ENCODE measurements around the gene CENATAC.

Gene CENATAC

DNA sequence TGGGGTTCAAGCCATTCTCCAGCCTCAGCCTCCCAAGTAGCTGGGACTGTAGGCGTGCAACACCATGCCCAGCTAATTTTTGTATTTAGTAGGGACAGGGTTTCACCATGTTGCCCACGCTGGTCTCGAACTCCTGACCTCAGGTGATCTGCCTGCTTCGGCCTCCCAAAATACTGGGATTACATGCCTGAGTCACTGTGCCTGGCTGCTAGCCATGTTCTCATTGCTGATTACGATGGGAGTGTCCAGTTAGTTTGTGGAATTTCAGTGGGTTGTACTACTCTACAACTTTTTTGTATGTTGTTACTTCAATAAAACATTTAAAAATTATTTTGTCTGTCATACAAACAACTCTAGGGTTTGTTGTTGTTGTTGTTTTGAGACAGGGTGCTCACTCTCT is 64.8 kb downstream of the CENATAC start:
- TF ChIP-seq TAF1 (IDR thresholded peaks at IDR 0.05; ENCODE audit: borderline replicate concordance, insufficient read depth, low read length), result no peak
- TF ChIP-seq FOXP2 (optimal IDR thresholded peaks at IDR 0.05; ENCODE audit: borderline replicate concordance, extremely low read depth, extremely low read length, insufficient read depth), result no peak
- TF ChIP-seq POLR2AphosphoS5 (IDR thresholded peaks at IDR 0.05; ENCODE audit: low read depth, low read length), result no peak
- no peak for TF ChIP-seq SIN3A (IDR thresholded peaks at IDR 0.05; ENCODE audit: borderline replicate concordance, insufficient read depth, low read length)
- TF ChIP-seq, protein P1, sequence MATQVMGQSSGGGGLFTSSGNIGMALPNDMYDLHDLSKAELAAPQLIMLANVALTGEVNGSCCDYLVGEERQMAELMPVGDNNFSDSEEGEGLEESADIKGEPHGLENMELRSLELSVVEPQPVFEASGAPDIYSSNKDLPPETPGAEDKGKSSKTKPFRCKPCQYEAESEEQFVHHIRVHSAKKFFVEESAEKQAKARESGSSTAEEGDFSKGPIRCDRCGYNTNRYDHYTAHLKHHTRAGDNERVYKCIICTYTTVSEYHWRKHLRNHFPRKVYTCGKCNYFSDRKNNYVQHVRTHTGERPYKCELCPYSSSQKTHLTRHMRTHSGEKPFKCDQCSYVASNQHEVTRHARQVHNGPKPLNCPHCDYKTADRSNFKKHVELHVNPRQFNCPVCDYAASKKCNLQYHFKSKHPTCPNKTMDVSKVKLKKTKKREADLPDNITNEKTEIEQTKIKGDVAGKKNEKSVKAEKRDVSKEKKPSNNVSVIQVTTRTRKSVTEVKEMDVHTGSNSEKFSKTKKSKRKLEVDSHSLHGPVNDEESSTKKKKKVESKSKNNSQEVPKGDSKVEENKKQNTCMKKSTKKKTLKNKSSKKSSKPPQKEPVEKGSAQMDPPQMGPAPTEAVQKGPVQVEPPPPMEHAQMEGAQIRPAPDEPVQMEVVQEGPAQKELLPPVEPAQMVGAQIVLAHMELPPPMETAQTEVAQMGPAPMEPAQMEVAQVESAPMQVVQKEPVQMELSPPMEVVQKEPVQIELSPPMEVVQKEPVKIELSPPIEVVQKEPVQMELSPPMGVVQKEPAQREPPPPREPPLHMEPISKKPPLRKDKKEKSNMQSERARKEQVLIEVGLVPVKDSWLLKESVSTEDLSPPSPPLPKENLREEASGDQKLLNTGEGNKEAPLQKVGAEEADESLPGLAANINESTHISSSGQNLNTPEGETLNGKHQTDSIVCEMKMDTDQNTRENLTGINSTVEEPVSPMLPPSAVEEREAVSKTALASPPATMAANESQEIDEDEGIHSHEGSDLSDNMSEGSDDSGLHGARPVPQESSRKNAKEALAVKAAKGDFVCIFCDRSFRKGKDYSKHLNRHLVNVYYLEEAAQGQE (IDR thresholded peaks at IDR 0.05; ENCODE audit: insufficient read depth in 1 of 2, low read depth in 2 of 2, low read length in 2 of 2), result no peak

GRCh38 chr11:119065369-119065768 is 67.4 kb downstream of the CENATAC start:
- TF ChIP-seq, protein P1 (IDR thresholded peaks at IDR 0.05; ENCODE audit: insufficient read depth in 1 of 2, low read depth in 2 of 2, low read length in 2 of 2), result no peak
- TF ChIP-seq TAF1 (IDR thresholded peaks at IDR 0.05; ENCODE audit: borderline replicate concordance, insufficient read depth, low read length) (no peak), FOXP2 (optimal IDR thresholded peaks at IDR 0.05; ENCODE audit: borderline replicate concordance, extremely low read depth, extremely low read length, insufficient read depth) (no peak), SIN3A (IDR thresholded peaks at IDR 0.05; ENCODE audit: borderline replicate concordance, insufficient read depth, low read length) (no peak), POLR2AphosphoS5 (IDR thresholded peaks at IDR 0.05; ENCODE audit: low read depth, low read length) (no peak)

Measured in PFSK-1 (cell line).